ENCODE measurements around the gene ACOD1.

DNA sequence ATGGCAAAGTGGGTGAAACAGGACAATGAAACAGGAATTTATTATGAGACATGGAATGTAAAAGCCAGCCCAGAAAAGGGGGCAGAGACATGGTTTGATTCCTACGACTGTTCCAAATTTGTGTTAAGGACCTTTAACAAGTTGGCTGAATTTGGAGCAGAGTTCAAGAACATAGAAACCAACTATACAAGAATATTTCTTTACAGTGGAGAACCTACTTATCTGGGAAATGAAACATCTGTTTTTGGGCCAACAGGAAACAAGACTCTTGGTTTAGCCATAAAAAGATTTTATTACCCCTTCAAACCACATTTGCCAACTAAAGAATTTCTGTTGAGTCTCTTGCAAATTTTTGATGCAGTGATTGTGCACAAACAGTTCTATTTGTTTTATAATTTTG is 52.2 kb downstream of the ACOD1 start:
- TF ChIP-seq CTCF (IDR thresholded peaks at IDR 0.05) (no peak), POLR2A (IDR thresholded peaks at IDR 0.05) (no peak), EP300 (IDR thresholded peaks at IDR 0.05; ENCODE audit: low read depth) (no peak)
